H1 (cell line): ENCODE data around the gene EXOG. TPM values are rescaled to one million over a fixed set of nuclear protein-coding genes. Genes with fewer than 3 reads are reported as not detected.

Experiments used
- CHD1 ChIP-seq: IDR thresholded peaks from 2 replicates; pipeline ENCODE4 v1.6.1; 2012; ENCODE audit warnings: low read depth, low read length, improper control_type of control experiment
- HDAC2 ChIP-seq, 2 experiments: fragments of 300-600 bp in 1 of 2; sonication (generic) in 1 of 2; IDR thresholded peaks; 2 replicates each; pipeline ENCODE4 v1.6.1; 2011 to 2012; ENCODE audit warnings: low read depth in 2 of 2, low read length in 2 of 2, mild to moderate bottlenecking in 2 of 2, moderate library complexity in 2 of 2, borderline replicate concordance in 1 of 2, inconsistent platforms in 1 of 2
- RNF2 ChIP-seq: fragments of 200-900, 300-1000 bp; sonication (generic); IDR thresholded peaks from 2 replicates; pipeline ENCODE4 v1.7.1; 2016; ENCODE audit warnings: borderline replicate concordance, low read depth, mild to moderate bottlenecking, antibody characterized with exemption, low read length; ENCODE audit not compliant: poor library complexity, severe bottlenecking; ENCODE audit errors: missing control alignments
- SIN3A ChIP-seq, 2 experiments: IDR thresholded peaks in 1 of 2; conservative IDR thresholded peaks in 1 of 2; 2 replicates each; pipeline ENCODE4 v1.6.1; 2011 to 2012; ENCODE audit warnings: low read length in 2 of 2, improper control_type of control experiment in 1 of 2, low read depth in 1 of 2, mild to moderate bottlenecking in 1 of 2
- SUZ12 ChIP-seq: fragments of 200-600 bp; sonication (generic); IDR thresholded peaks from 2 replicates; pipeline ENCODE4 v1.6.1; 2012; ENCODE audit warnings: mild to moderate bottlenecking, inconsistent platforms, low read length, moderate library complexity, mixed read lengths
- polyA plus RNA-seq, 7 experiments: library from polyadenylated mRNA; depleted of rRNA in 3 of 7; stranded (reverse) in 5 of 7; unstranded in 2 of 7; fragments of >200 nt in 5 of 7; fragments of 200-250 nt in 2 of 7; gene quantifications; 1 replicate in 5 of 7; 2 replicates in 1 of 7; 4 replicates in 1 of 7; pipeline versions ENCODE4 v1.2.1 to v1.2.3, GENCODE V29; 2011 to 2013; ENCODE audit warnings: missing spikeins in 2 of 7, mixed read lengths in 2 of 7
- total RNA-seq: library from RNA; stranded (reverse); fragmentation: NEBNext Ultra II Directional; extraction: Animal tissue kit (Norgen Biotek cat#: 25700); gene quantifications from 2 replicates; pipeline ENCODE4 v1.2.1, GENCODE V29; 2021

Gene EXOG
- total and polyA plus RNA-seq, 2 of the 8 experiments (the other 6 are each of a cell fraction or from before 2014, with no cell fraction given): 7.2 to 12.9 TPM

- TF ChIP-seq HDAC2 (IDR thresholded peaks at IDR 0.05; ENCODE audit: borderline replicate concordance in 1 of 2, low read depth in 2 of 2, low read length in 2 of 2): no peak
- TF ChIP-seq CHD1: no peak
- TF ChIP-seq SUZ12: no peak
- TF ChIP-seq RNF2: no peak
- TF ChIP-seq SIN3A (conservative IDR thresholded peaks at IDR 0.05 in 1 of 2, IDR thresholded peaks at IDR 0.05 in 1 of 2; ENCODE audit: low read depth in 1 of 2, low read length in 2 of 2): no peak
Measured at GRCh38 chr3:38549957-38550840, 54.1 kb downstream of the EXOG start (continued).
